Osteoblast (primary cell): Measurements from ENCODE around the gene TFAP2A. TPM values are rescaled to one million over a fixed set of nuclear protein-coding genes. Genes with fewer than 3 reads are reported as not detected.

ENCODE experiments used
- DNase-seq: peaks from one replicate; pipeline ENCODE4 v3.0.0; 2011; ENCODE audit warnings: low spot score, mixed read lengths; ENCODE audit not compliant: insufficient read length; ENCODE audit errors: missing footprints
- H2AFZ ChIP-seq: 2 replicates; pipeline ENCODE4 v1.6.0; 2011; ENCODE audit warnings: mild to moderate bottlenecking, low read length
- H3K27ac ChIP-seq: 2 replicates; pipeline ENCODE4 v1.5.1; 2011; ENCODE audit warnings: mild to moderate bottlenecking, low read depth, low read length, moderate library complexity
- H3K27me3 ChIP-seq: 2 replicates; pipeline ENCODE4 v1.6.0; 2012; ENCODE audit warnings: mild to moderate bottlenecking, control low read depth, inconsistent platforms, low read length, moderate library complexity; ENCODE audit not compliant: insufficient read depth
- H3K36me3 ChIP-seq: 2 replicates; pipeline ENCODE4 v1.5.1; 2011; ENCODE audit warnings: mild to moderate bottlenecking, low read length, control low read depth, moderate library complexity; ENCODE audit not compliant: insufficient read depth
- H3K4me1 ChIP-seq: 2 replicates; pipeline ENCODE4 v1.5.1; 2011; ENCODE audit warnings: mild to moderate bottlenecking, low read length, control low read depth, moderate library complexity; ENCODE audit not compliant: insufficient read depth
- H3K4me2 ChIP-seq: 2 replicates; pipeline ENCODE4 v1.6.0; 2011; ENCODE audit warnings: mild to moderate bottlenecking, low read length; ENCODE audit not compliant: insufficient read depth
- H3K4me3 ChIP-seq: fragments of 200-600 bp; sonication (generic); 3 replicates; pipeline ENCODE4 v1.5.1; 2012; ENCODE audit warnings: mild to moderate bottlenecking, low read length, inconsistent platforms; ENCODE audit not compliant: insufficient read depth
- H3K79me2 ChIP-seq: 2 replicates; pipeline ENCODE4 v1.6.0; 2012; ENCODE audit warnings: mild to moderate bottlenecking, low read length, control low read depth, inconsistent platforms; ENCODE audit not compliant: insufficient read depth
- H3K9me3 ChIP-seq: 2 replicates; pipeline ENCODE4 v1.5.1; 2011; ENCODE audit warnings: low read depth, low read length, control low read depth
- H4K20me1 ChIP-seq: 2 replicates; pipeline ENCODE4 v1.6.0; 2012; ENCODE audit warnings: mild to moderate bottlenecking, low read length, control low read depth; ENCODE audit not compliant: insufficient read depth
- CTCF ChIP-seq: IDR thresholded peaks from 2 replicates; pipeline ENCODE4 v1.5.1; 2011; ENCODE audit warnings: mild to moderate bottlenecking, low read depth, low read length, moderate library complexity; ENCODE audit errors: extremely low read depth
- total RNA-seq: library from RNA; depleted of rRNA; stranded (reverse); fragments of >200 nt; gene quantifications from 2 replicates; pipeline ENCODE4 v1.2.3, GENCODE V29; 2012

The TFAP2A gene
- total RNA-seq, 1 donor, result 0.36 TPM

GRCh38 chr6:10419749-10420545 lies 5.1 kb upstream of the TFAP2A start:
- Histone ChIP-seq H4K20me1 (no peaks in the 10 kb centered on the region), H3K27ac (no peak overlapping the region), H3K79me2 (no peaks in the 10 kb centered on the region), H3K27me3 (peaks cover 100% of the 10 kb centered on the region), H2AFZ (no peak overlapping the region), H3K9me3 (no peaks in the 10 kb centered on the region), H3K4me2 (no peak overlapping the region), H3K4me3 (no peak overlapping the region), H3K36me3 (no peaks in the 10 kb centered on the region), H3K4me1 (no peaks in the 10 kb centered on the region)
- DNase-seq, result peak; percentile 81
- TF ChIP-seq CTCF, result no peak

- Histone ChIP-seq H3K27ac (no peak overlapping the region), H3K27me3 (peaks cover 100% of the 10 kb centered on the region), H3K79me2 (no peaks in the 10 kb centered on the region), H3K4me3 (no peak overlapping the region), H3K9me3 (no peaks in the 10 kb centered on the region), H2AFZ (no peak overlapping the region), H3K4me1 (no peaks in the 10 kb centered on the region), H3K36me3 (no peaks in the 10 kb centered on the region), H4K20me1 (no peaks in the 10 kb centered on the region), H3K4me2 (no peak overlapping the region)
- no peak for TF ChIP-seq CTCF
- DNase-seq, result peak; percentile 75
Observed at GRCh38 chr6:10418862-10419748, 4.2 kb upstream of the TFAP2A start.

GRCh38 chr6:10418361-10418861 lies 3.5 kb upstream of the TFAP2A start:
- Histone ChIP-seq H3K9me3 (no peaks in the 10 kb centered on the region), H3K4me1 (peaks cover under 1% of the 10 kb centered on the region), H3K4me2 (no peak overlapping the region), H2AFZ (no peak overlapping the region), H3K79me2 (no peaks in the 10 kb centered on the region), H3K27ac (no peak overlapping the region), H3K27me3 (peaks cover 100% of the 10 kb centered on the region), H3K36me3 (no peaks in the 10 kb centered on the region), H3K4me3 (no peak overlapping the region), H4K20me1 (no peaks in the 10 kb centered on the region)
- DNase-seq, result no peak
- TF ChIP-seq CTCF, result no peak

- Histone ChIP-seq H3K27me3 (peaks cover 100% of the 10 kb centered on the region), H3K4me3 (no peak overlapping the region), H3K36me3 (no peaks in the 10 kb centered on the region), H3K4me1 (peaks cover 4% of the 10 kb centered on the region), H3K9me3 (no peaks in the 10 kb centered on the region), H3K79me2 (no peaks in the 10 kb centered on the region), H4K20me1 (no peaks in the 10 kb centered on the region), H2AFZ (no peak overlapping the region), H3K4me2 (no peak overlapping the region), H3K27ac (no peak overlapping the region)
- TF ChIP-seq CTCF, result no peak
- DNase-seq, result no peak
Observed at GRCh38 chr6:10417681-10418104, 2.8 kb upstream of the TFAP2A start.
